ENCODE results near the gene REEP1.

GRCh38 chr2:86358957-86359356 lies 21.5 kb upstream of the REEP1 start:
- TF ChIP-seq CTCF (IDR thresholded peaks at IDR 0.05; ENCODE audit: control extremely low read depth in 1 of 3, insufficient read depth in 1 of 3, low read depth in 1 of 3, low read length in 3 of 3) (no peak), SP4 (IDR thresholded peaks at IDR 0.05; ENCODE audit: low read length) (no peak), JUN (IDR thresholded peaks at IDR 0.05; ENCODE audit: low read depth, low read length) (no peak)

Measured in H1 (cell line).